ENCODE data around the gene ATRIP. TPM values are rescaled to one million over a fixed set of nuclear protein-coding genes. Genes with fewer than 3 reads are reported as not detected.

Gene ATRIP
- total and polyA plus RNA-seq, 8 donors: 2.3 to 34.4 (median 4.6) TPM

DNA sequence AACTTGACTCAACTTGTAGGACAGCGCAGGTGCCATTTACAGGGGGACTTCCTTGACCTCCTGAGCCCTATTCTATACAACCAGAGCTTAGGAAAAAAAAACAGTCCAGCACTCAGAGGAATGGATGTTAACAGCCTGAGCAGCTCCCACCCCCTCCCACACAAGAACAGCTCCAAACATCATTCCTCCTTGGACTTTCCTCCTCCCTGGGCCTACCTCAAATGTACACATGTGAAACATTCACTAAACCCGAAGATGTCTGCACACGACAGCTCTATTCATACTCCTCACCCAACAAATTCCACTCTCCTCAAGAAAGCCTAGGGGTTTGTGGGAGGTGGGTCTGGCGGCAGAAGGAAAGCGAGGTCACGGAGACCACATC lies 503 bp upstream of the ATRIP start:
- H3K4me1 ChIP-seq: peaks cover 24 to 51% (median 42%) of the 10 kb centered on the region in 4 donors
- TF ChIP-seq POLR2A (IDR thresholded peaks at IDR 0.05) (no peak), POLR2AphosphoS5 (IDR thresholded peaks at IDR 0.05) (no peak), EP300 (IDR thresholded peaks at IDR 0.05) (no peak), CTCF (IDR thresholded peaks at IDR 0.05) (no peak)
- H3K36me3 ChIP-seq: peaks cover 4 to 46% (median 43%) of the 10 kb centered on the region in 4 donors
- no peaks in the 10 kb centered on the region for H3K9me3 ChIP-seq
- peak overlapping the region; percentile 57 to 97 (median 93) for H3K27ac ChIP-seq
- WGBS, 5 donors: 9 to 16% (median 14%) methylated on average over 6 of the region's 6 CpGs
- H3K4me3 ChIP-seq: peak overlapping the region; percentile 75 to 93 (median 79)
- DNase-seq: no peak
- intact Hi-C loops (cut with DNase I; ENCODE audit: low total_unique reads): no loop called here
- no peaks in the 10 kb centered on the region for H3K27me3 ChIP-seq

DNA sequence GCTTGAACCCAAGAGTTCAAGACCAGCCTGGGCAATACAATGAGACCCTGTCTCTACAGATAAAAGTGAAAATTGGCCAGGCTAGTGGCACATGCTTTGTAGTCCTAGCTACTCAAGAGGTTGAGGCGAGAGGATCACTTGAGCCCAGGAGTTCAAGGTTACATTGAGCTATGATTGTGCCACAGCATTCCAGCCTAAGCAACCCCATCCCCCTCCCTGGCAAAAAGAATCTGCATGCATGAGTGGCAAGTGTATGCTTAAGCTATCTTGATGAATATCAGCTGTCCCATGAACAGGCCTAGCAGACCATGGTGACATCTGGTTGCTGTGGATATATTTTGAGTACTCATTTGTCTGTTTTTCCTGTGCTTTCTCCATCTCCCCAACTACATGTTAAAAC lies 4.7 kb downstream of the ATRIP start:
- peaks cover 28 to 63% (median 60%) of the 10 kb centered on the region in 4 donors for H3K36me3 ChIP-seq
- H3K27ac ChIP-seq: no peak overlapping the region
- DNase-seq: no peak
- H3K4me3 ChIP-seq: no peak overlapping the region
- WGBS, 5 donors: 69 to 95% (median 84%) methylated on average over 1 of the region's 1 CpG
- intact Hi-C loops (cut with DNase I; ENCODE audit: low total_unique reads): no loop called here
- H3K27me3 ChIP-seq: no peaks in the 10 kb centered on the region
- peaks cover 8 to 21% (median 17%) of the 10 kb centered on the region in 4 donors for H3K4me1 ChIP-seq
- TF ChIP-seq POLR2AphosphoS5 (IDR thresholded peaks at IDR 0.05) (no peak), EP300 (IDR thresholded peaks at IDR 0.05) (no peak), CTCF (IDR thresholded peaks at IDR 0.05) (no peak), POLR2A (IDR thresholded peaks at IDR 0.05) (no peak)
- H3K9me3 ChIP-seq: no peaks in the 10 kb centered on the region

DNA sequence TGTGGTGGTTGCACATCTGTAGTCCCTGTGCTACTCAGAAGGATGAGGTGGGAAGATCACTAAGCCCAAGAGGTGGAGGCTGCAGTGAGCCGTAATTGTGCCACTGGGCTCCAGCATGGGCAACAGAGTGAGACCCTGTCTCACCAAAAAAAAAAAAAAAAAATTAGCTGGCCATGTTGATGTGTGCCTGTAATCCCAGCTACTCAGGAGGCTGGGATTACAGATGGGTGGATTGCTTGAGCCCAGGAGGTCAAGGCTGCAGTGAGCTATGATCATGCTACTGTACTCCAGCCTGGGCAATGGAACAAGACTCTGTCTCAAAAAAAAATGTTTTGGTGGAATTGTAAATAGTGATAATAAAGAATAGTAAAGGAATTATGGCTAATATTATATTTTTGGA lies 9.9 kb downstream of the ATRIP start:
- Histone ChIP-seq H3K4me1 (no peaks in the 10 kb centered on the region), H3K27me3 (no peaks in the 10 kb centered on the region), H3K4me3 (no peak overlapping the region), H3K27ac (no peak overlapping the region), H3K36me3 (peaks cover 56 to 100% (median 98%) of the 10 kb centered on the region in 4 donors), H3K9me3 (no peaks in the 10 kb centered on the region)
- intact Hi-C loops (cut with DNase I; ENCODE audit: low total_unique reads): no loop called here
- WGBS, 5 donors: 100% methylated on average over 1 of the region's 1 CpG
- no peak for TF ChIP-seq EP300 (IDR thresholded peaks at IDR 0.05)
- TF ChIP-seq POLR2A (IDR thresholded peaks at IDR 0.05): no peak
- TF ChIP-seq POLR2AphosphoS5 (IDR thresholded peaks at IDR 0.05): no peak
- TF ChIP-seq CTCF (IDR thresholded peaks at IDR 0.05): no peak
- DNase-seq: no peak

- no peak for DNase-seq
- H3K27me3 ChIP-seq: no peaks in the 10 kb centered on the region
- H3K9me3 ChIP-seq: no peaks in the 10 kb centered on the region
- intact Hi-C loops (cut with DNase I; ENCODE audit: low total_unique reads): no loop called here
- peaks cover 0 to 2% (median 0%) of the 10 kb centered on the region in 4 donors for H3K4me1 ChIP-seq
- peaks cover 41 to 78% (median 77%) of the 10 kb centered on the region in 4 donors for H3K36me3 ChIP-seq
- WGBS, 5 donors: 95 to 100% (median 97%) methylated on average over 3 of the region's 3 CpGs
- no peak overlapping the region for H3K4me3 ChIP-seq
- no peak overlapping the region for H3K27ac ChIP-seq
- TF ChIP-seq EP300 (IDR thresholded peaks at IDR 0.05): no peak
- TF ChIP-seq POLR2A (IDR thresholded peaks at IDR 0.05): no peak
- TF ChIP-seq POLR2AphosphoS5 (IDR thresholded peaks at IDR 0.05): no peak
Observed at GRCh38 chr3:48459331-48459730, 12.8 kb downstream of the ATRIP start.

DNA sequence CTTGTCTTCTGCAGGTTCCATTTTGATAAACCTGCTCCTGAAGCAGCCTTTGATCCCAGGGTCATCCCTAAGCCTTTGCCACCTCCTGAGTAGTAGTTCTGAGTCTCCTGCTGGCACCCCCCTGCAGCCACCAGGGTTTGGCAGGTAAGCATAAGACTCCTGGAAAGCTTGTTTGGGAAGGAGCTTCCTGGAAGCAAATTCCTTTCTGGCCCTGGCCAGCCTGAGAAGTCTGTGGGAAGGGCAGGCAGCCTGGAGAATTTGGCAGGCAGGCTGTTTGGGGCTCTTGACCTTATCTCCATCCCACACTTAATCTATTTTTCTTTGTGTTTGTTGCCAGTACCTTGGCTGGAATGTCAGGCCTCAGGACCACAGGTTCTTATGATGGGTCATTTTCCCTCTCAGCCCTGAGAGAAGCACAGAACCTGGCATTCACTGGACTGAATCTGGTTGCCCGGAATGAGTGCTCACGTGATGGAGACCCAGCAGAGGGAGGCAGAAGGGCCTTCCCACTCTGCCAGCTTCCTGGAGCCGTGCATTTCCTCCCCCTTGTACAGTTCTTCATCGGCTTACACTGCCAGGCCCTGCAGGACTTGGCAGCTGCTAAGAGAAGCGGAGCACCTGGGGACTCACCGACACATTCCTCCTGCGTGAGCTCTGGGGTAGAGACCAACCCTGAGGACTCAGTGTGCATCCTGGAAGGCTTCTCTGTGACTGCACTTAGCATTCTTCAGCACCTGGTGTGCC lies 13.4 kb downstream of the ATRIP start:
- Histone ChIP-seq H3K27ac (no peak overlapping the region), H3K4me3 (no peak overlapping the region), H3K27me3 (no peaks in the 10 kb centered on the region), H3K36me3 (peaks cover 37 to 77% (median 71%) of the 10 kb centered on the region in 4 donors), H3K9me3 (no peaks in the 10 kb centered on the region), H3K4me1 (peaks cover 2 to 8% (median 5%) of the 10 kb centered on the region in 4 donors)
- 75 to 81% (median 81%) methylated on average over 7 of the region's 7 CpGs for WGBS, 5 donors
- intact Hi-C loops (cut with DNase I; ENCODE audit: low total_unique reads): loop anchor here (5.0 kb wide), 1 partner anchor 92 kb away; no protein-coding TSS in a partner anchor
- DNase-seq: no peak
- TF ChIP-seq EP300 (IDR thresholded peaks at IDR 0.05): no peak
- no peak for TF ChIP-seq CTCF (IDR thresholded peaks at IDR 0.05)
- TF ChIP-seq POLR2A (IDR thresholded peaks at IDR 0.05): no peak

All from stomach (tissue), 9 donors.